NB4 (cell line): ENCODE results near the gene HECTD4.
"Not testable (repeated sequence)": the region's sequence is repeated elsewhere in the genome, so short reads cannot be mapped to it uniquely, and the experiment has no call there.

Experiments used
- DNase-seq: peaks from one replicate; pipeline ENCODE4 v3.0.0; 2010; ENCODE audit warnings: low read depth
- H3K4me3 ChIP-seq: one replicate; pipeline ENCODE4 v1.5.1; 2011; ENCODE audit warnings: mild to moderate bottlenecking, low read depth, low read length, moderate library complexity
- MAX ChIP-seq: IDR thresholded peaks from 2 replicates; pipeline ENCODE4 v1.6.1; 2011; ENCODE audit warnings: low read depth, low read length
- MYC ChIP-seq: IDR thresholded peaks from 2 replicates; pipeline ENCODE4 v1.6.1; 2011; ENCODE audit warnings: low read depth, low read length
- POLR2A ChIP-seq: IDR thresholded peaks from 2 replicates; pipeline ENCODE4 v1.6.1; 2011; ENCODE audit warnings: mild to moderate bottlenecking; ENCODE audit not compliant: insufficient read length; ENCODE audit errors: extremely low read depth
- TF ChIP-seq, protein P1 (sequence below): IDR thresholded peaks from one replicate; pipeline ENCODE4 v1.5.1; 2012; ENCODE audit warnings: low read depth, low read length

HECTD4 gene

DNA sequence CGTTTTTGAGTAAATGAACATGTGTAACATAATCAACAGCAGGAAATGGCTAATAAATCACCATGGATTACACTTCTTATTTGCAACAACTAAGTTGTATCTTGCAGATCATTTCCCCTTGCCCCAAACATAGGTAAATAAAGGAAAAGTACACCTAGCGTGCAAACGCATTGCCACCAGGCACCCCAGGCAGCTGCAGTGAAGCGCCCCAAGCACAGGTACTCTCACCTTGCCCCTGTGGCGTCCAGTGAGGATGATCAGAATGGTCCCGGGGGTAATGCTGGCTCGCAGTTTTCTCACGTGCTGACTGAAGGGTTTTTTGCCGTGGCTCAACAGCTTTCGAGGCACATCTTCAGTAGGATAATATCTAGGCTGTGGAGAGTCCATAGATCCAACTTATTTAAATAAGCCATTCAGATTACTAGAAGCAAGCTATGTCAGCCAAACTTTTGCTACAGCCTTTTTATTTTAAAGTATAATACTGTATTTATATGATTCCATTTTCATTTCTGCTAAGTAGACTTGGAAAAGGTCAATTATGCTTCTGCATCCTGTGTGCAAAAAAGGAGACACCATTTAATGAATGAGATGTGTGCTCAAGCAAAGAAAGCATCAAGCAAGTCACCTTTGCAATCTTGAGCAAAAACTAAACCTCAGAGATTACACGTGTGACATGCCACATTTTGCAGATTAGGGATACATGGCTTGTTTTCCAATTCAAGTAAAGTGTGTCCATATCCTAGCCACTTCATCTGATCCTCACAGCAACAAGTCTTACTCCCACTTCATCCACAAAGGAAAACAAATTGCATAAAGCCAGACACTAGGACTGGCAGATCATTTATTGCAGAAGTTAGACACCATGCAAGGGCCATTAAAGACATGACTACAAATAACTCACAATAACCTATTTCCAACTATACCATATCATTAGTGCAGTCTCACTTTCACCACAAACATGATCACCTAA lies 24.6 kb upstream of the HECTD4 start:
- no peak for TF ChIP-seq POLR2A
- TF ChIP-seq, protein P1, sequence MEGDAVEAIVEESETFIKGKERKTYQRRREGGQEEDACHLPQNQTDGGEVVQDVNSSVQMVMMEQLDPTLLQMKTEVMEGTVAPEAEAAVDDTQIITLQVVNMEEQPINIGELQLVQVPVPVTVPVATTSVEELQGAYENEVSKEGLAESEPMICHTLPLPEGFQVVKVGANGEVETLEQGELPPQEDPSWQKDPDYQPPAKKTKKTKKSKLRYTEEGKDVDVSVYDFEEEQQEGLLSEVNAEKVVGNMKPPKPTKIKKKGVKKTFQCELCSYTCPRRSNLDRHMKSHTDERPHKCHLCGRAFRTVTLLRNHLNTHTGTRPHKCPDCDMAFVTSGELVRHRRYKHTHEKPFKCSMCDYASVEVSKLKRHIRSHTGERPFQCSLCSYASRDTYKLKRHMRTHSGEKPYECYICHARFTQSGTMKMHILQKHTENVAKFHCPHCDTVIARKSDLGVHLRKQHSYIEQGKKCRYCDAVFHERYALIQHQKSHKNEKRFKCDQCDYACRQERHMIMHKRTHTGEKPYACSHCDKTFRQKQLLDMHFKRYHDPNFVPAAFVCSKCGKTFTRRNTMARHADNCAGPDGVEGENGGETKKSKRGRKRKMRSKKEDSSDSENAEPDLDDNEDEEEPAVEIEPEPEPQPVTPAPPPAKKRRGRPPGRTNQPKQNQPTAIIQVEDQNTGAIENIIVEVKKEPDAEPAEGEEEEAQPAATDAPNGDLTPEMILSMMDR, result no peak
- TF ChIP-seq MAX, result no peak
- TF ChIP-seq MYC, result no peak
- peak overlapping the region; percentile 77 for H3K4me3 ChIP-seq
- no peak for DNase-seq

DNA sequence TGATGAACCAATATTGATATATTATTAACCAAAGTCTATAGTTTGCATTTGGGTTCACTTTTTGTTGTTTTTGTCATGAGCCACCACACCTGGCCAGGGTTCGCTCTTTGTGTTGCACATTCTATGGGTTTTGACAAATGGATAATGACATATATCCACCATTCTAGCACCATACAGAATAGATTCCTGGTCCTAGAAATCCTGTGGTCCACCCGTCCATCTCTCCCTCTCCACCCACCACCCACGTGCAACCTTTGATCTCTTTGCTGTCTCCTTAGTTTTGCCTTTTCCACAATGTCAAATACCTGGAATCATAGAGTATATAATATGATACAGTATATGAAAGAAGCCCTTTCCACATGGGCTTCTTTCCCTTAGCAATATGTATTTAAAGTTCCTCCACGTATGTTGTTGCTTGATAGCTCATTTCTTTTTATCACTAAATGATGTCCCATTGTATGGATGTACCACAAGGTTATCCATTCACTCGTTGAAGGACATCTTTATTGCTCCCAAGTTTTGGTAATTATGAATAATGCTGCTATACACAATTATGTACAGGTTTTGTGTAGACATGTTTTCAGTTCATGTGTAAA lies 19.8 kb upstream of the HECTD4 start:
- DNase-seq, result no peak
- TF ChIP-seq MYC, result no peak
- TF ChIP-seq POLR2A, result no peak
- TF ChIP-seq MAX, result no peak
- TF ChIP-seq, protein P1, result no peak
- H3K4me3 ChIP-seq, result no peak overlapping the region

DNA sequence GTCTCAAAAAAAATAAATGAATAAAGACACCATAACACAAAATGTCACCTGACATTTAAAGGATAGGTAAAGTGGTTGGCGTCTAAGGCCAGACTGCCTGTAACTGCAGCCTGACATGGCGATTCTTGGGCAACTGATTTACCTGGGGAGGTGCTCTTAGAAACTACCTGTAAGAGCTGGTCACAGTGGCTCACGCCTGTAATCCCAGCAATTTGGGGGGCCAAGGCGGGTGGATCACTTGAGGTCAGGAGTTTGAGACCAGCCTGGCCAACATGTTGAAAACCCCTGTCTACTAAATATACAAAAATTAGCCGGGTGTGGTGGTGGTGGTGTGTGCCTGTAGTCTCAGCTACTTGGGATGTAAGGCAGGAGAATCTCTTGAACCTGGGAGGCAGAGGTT lies 18.8 kb upstream of the HECTD4 start:
- H3K4me3 ChIP-seq, result no peak overlapping the region
- TF ChIP-seq POLR2A, result no peak
- TF ChIP-seq MYC, result no peak
- no peak for TF ChIP-seq MAX
- TF ChIP-seq, protein P1, result no peak
- no peak for DNase-seq

- TF ChIP-seq MAX, result no peak
- TF ChIP-seq POLR2A, result no peak
- TF ChIP-seq MYC, result no peak
- TF ChIP-seq, protein P1, result no peak
- DNase-seq, result no peak
- no peak overlapping the region for H3K4me3 ChIP-seq
Measured at GRCh38 chr12:112393328-112393727, 11.1 kb upstream of the HECTD4 start.

GRCh38 chr12:112389922-112390654 lies 7.9 kb upstream of the HECTD4 start:
- DNase-seq, result not testable (repeated sequence)

DNA sequence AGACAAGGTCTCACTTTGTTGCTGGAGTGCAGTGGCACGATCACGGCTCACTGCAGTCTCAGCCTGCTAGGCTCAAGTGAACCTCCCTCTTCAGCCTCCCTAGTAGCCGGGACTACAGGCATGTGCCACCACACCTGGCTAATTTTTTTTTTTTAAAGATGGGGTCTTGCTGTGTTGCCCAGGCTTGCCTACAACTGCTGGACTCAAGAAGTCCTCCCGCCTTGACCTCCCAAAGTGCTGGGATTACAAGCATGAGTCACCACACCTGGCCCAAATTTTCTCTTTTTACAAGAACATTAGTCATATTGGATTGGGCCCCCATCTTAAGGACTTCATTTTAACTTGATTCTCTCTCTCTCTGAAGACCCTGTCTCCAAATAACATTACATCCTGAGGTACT lies 7.0 kb upstream of the HECTD4 start:
- DNase-seq, result no peak
- no peak for TF ChIP-seq POLR2A
- TF ChIP-seq, protein P1, result no peak
- no peak for TF ChIP-seq MYC
- TF ChIP-seq MAX, result no peak
- no peak overlapping the region for H3K4me3 ChIP-seq

More at GRCh38 chr12:112389922-112390654, 7.9 kb upstream of the HECTD4 start:
- not testable (repeated sequence) for H3K4me3 ChIP-seq
